Activated B cell treated with CpG ODN at 0.5 μM for 24 hours (primary cell): ENCODE results near the gene HDAC11. TPM values are rescaled to one million over a fixed set of nuclear protein-coding genes. Genes with fewer than 3 reads are reported as not detected.

Experiments
- ATAC-seq: fragments of 200-7000 bp; cut with Tn5 transposase; one replicate; pipeline ENCODE4 v1.10.0; 2021; ENCODE audit warnings: low read depth, mild to moderate bottlenecking, moderate library complexity
- CTCF ChIA-PET: fragments of 350-600 bp; sonication (Branson Sonifier 250); formaldehyde crosslinking; loops from one replicate; lab custom pipeline; 2021; ENCODE audit warnings: antibody characterized with exemption; lab: Charles Lee
- POLR2A ChIA-PET: fragments of 350-600 bp; sonication (Branson Sonifier 250); formaldehyde crosslinking; loops from one replicate; lab custom pipeline; 2021; ENCODE audit warnings: antibody characterized with exemption; lab: Charles Lee
- DNase-seq: peaks from one replicate; pipeline ENCODE4 v3.0.0; 2022
- H3K27ac Mint-ChIP-seq: one replicate; pipeline ENCODE4 v1.8.0; 2020; ENCODE audit warnings: mixed read lengths
- H3K27me3 Mint-ChIP-seq: one replicate; pipeline ENCODE4 v1.8.0; 2021; ENCODE audit warnings: mixed read lengths
- H3K36me3 Mint-ChIP-seq: one replicate; pipeline ENCODE4 v1.8.0; 2021; ENCODE audit warnings: low read depth, mixed read lengths
- H3K4me1 Mint-ChIP-seq: one replicate; pipeline ENCODE4 v1.8.0; 2021; ENCODE audit warnings: mixed read lengths
- H3K4me3 Mint-ChIP-seq: one replicate; pipeline ENCODE4 v1.8.0; 2020; ENCODE audit warnings: mild to moderate bottlenecking, mixed read lengths
- H3K9me3 Mint-ChIP-seq: one replicate; pipeline ENCODE4 v1.8.0; 2020; ENCODE audit warnings: mixed read lengths
- CTCF ChIP-seq: fragments of 200-600 bp; IDR thresholded peaks from one replicate; pipeline ENCODE4 v1.8.0; 2022; ENCODE audit warnings: antibody characterized with exemption, mild to moderate bottlenecking
- intact Hi-C: fragments of 100-400 bp; cut with micrococcal nuclease; formaldehyde crosslinking; loops from one replicate; pipeline ENCODE4 v1.15.1; 2024
- total RNA-seq: library from RNA; stranded (reverse); gene quantifications from 2 replicates; pipeline ENCODE4 v1.2.3, GENCODE V29; 2022

HDAC11 gene
- total RNA-seq, 1 donor from 2014 or later: 2.5 TPM

GRCh38 chr3:13555753-13556152, 75.6 kb downstream of the HDAC11 start:
- Mint-ChIP-seq H3K27ac (no peak overlapping the region), H3K36me3 (no peaks in the 10 kb centered on the region), H3K4me1 (peaks cover 42% of the 10 kb centered on the region), H3K4me3 (no peak overlapping the region), H3K9me3 (no peaks in the 10 kb centered on the region), H3K27me3 (peaks cover 12% of the 10 kb centered on the region)
- ChIA-PET CTCF (no interaction called here), POLR2A (no interaction called here)
- DNase-seq: no peak
- ATAC-seq: no peak
- no peak for TF ChIP-seq CTCF
- intact Hi-C loops: no loop called here

Other genes starting within 250 kb of the HDAC11 start
- 82.5 and 91.9 TPM in 2 replicates for gene NUP210, start 60.0 kb upstream of the HDAC11 start, total RNA-seq
- gene FBLN2, start 68.8 kb downstream of the HDAC11 start, total RNA-seq: 1.3 and 1.6 TPM in 2 replicates